ENCODE data around the gene KRT81. TPM values are rescaled to one million over a fixed set of nuclear protein-coding genes. Genes with fewer than 3 reads are reported as not detected.
"Not testable (repeated sequence)": the region's sequence is repeated elsewhere in the genome, so short reads cannot be mapped to it uniquely, and the experiment has no call there.

The KRT81 gene
- total RNA-seq, 2 experiments from 2014 or later, result not detected

- Mint-ChIP-seq H3K27ac (no peak overlapping the region), H3K9me3 (no peaks in the 10 kb centered on the region), H3K27me3 (peaks cover 56% of the 10 kb centered on the region), H3K36me3 (ENCODE audit: low read depth) (no peaks in the 10 kb centered on the region), H3K4me1 (ENCODE audit: low read depth) (no peaks in the 10 kb centered on the region), H3K4me3 (no peak overlapping the region)
- ChIA-PET POLR2A (no interaction called here), CTCF (no interaction called here)
- Histone ChIP-seq H3K27ac (ENCODE audit: low read depth in 1 of 2, low read length in 2 of 2) (no peak overlapping the region), H3K27me3 (ENCODE audit: control insufficient read depth in 1 of 2, insufficient read depth in 2 of 2, low read length in 2 of 2) (peaks cover 11 to 18% of the 10 kb centered on the region in 2 experiments), H3K36me3 (ENCODE audit: insufficient read depth, low read length) (no peaks in the 10 kb centered on the region), H3K4me1 (ENCODE audit: insufficient read depth, low read length) (peaks cover 2% of the 10 kb centered on the region), H3K9me3 (ENCODE audit: control insufficient read depth in 1 of 2, insufficient read depth in 1 of 2, low read length in 2 of 2) (no peaks in the 10 kb centered on the region), H3K4me3 (ENCODE audit: low read length) (no peak overlapping the region)
- ATAC-seq (ENCODE audit: poor library complexity) (no peak), DNase-seq (peak in 1 of 14 experiments; percentile 17)
- intact Hi-C loops (cut with DNase I, micrococcal nuclease), result no loop called here
- TF ChIP-seq CTCF (IDR thresholded peaks at IDR 0.05), result no peak
Measured at GRCh38 chr12:52316701-52317100, 25.4 kb upstream of the KRT81 start.

GRCh38 chr12:52316290-52316689, 25.0 kb upstream of the KRT81 start:
- no peaks in the 10 kb centered on the region for H3K36me3 Mint-ChIP-seq (ENCODE audit: low read depth)
- Histone ChIP-seq H3K4me3 (ENCODE audit: low read length) (no peak overlapping the region), H3K9me3 (ENCODE audit: control insufficient read depth in 1 of 2, insufficient read depth in 1 of 2, low read length in 2 of 2) (no peaks in the 10 kb centered on the region), H3K4me1 (ENCODE audit: insufficient read depth, low read length) (peaks cover 2% of the 10 kb centered on the region), H3K36me3 (ENCODE audit: insufficient read depth, low read length) (no peaks in the 10 kb centered on the region), H3K27me3 (ENCODE audit: control insufficient read depth in 1 of 2, insufficient read depth in 2 of 2, low read length in 2 of 2) (peaks cover 7 to 22% of the 10 kb centered on the region in 2 experiments), H3K27ac (ENCODE audit: low read depth in 1 of 2, low read length in 2 of 2) (no peak overlapping the region)
- no peaks in the 10 kb centered on the region for H3K9me3 Mint-ChIP-seq
- TF ChIP-seq CTCF (IDR thresholded peaks at IDR 0.05), result no peak
- DNase-seq, result peak in 1 of 14 experiments; percentile 20
- CTCF ChIA-PET, result no interaction called here
- intact Hi-C loops (cut with DNase I, micrococcal nuclease), result no loop called here
- no peaks in the 10 kb centered on the region for H3K4me1 Mint-ChIP-seq (ENCODE audit: low read depth)
- H3K27ac Mint-ChIP-seq, result no peak overlapping the region
- H3K27me3 Mint-ChIP-seq, result peaks cover 57% of the 10 kb centered on the region
- H3K4me3 Mint-ChIP-seq, result no peak overlapping the region
- POLR2A ChIA-PET, result no interaction called here
- no peak for ATAC-seq (ENCODE audit: poor library complexity)

DNA sequence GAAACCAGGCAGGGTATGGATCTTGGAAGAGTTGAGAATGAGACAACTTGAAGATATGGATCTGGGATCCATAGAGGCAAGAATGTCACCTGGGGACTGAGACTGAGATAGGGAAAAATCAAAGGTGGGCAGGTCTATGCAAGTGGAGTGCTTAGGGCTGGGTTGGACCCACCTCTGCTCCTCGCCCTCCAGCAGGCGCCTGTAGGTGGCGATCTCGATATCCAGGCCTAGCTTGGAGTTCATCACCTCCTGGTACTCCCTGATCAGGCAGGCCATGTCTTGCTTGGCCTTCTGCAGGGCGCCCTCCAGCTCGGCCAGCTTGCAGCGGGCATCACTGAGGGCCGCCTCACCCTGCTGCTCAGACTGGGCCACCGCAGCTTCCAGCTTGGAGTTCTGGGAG, 24.4 kb upstream of the KRT81 start:
- ATAC-seq (ENCODE audit: poor library complexity); H3K4me3 Mint-ChIP-seq; H3K4me1 ChIP-seq (ENCODE audit: insufficient read depth, low read length); H3K36me3 Mint-ChIP-seq (ENCODE audit: low read depth); H3K27ac ChIP-seq (ENCODE audit: low read depth in 1 of 2, low read length in 2 of 2); H3K36me3 ChIP-seq (ENCODE audit: insufficient read depth, low read length); H3K4me1 Mint-ChIP-seq (ENCODE audit: low read depth); POLR2A ChIA-PET; H3K9me3 Mint-ChIP-seq; H3K27ac Mint-ChIP-seq; CTCF ChIA-PET; H3K9me3 ChIP-seq (ENCODE audit: control insufficient read depth in 1 of 2, insufficient read depth in 1 of 2, low read length in 2 of 2); H3K4me3 ChIP-seq (ENCODE audit: low read length); intact Hi-C loops (cut with DNase I, micrococcal nuclease): not testable (repeated sequence)
- TF ChIP-seq CTCF (IDR thresholded peaks at IDR 0.05), result peak; percentile 12
- peaks cover 60% of the 10 kb centered on the region for H3K27me3 Mint-ChIP-seq
- peaks cover 9 to 26% of the 10 kb centered on the region in 2 experiments for H3K27me3 ChIP-seq (ENCODE audit: control insufficient read depth in 1 of 2, insufficient read depth in 2 of 2, low read length in 2 of 2)
- peak in 4 of 14 experiments; percentile 15 to 33 (median 22) for DNase-seq
